IPS-15b (cell line): ENCODE measurements around the gene JKAMP.
"Not testable (repeated sequence)": the region's sequence is repeated elsewhere in the genome, so short reads cannot be mapped to it uniquely, and the experiment has no call there.

Experiments
- H3K27me3 ChIP-seq: one replicate; pipeline ENCODE4 v1.6.1; 2013; ENCODE audit warnings: low read length; ENCODE audit not compliant: control insufficient read depth, insufficient read depth
- H3K36me3 ChIP-seq: one replicate; pipeline ENCODE4 v1.6.1; 2013; ENCODE audit warnings: low read length; ENCODE audit not compliant: control insufficient read depth, insufficient read depth
- H3K4me1 ChIP-seq: one replicate; pipeline ENCODE4 v1.6.1; 2013; ENCODE audit warnings: mild to moderate bottlenecking, low read length; ENCODE audit not compliant: control insufficient read depth, insufficient read depth
- H3K4me3 ChIP-seq: one replicate; pipeline ENCODE4 v1.5.1; 2013; ENCODE audit warnings: low read depth, low read length
- H3K9ac ChIP-seq: one replicate; pipeline ENCODE4 v1.6.1; 2013; ENCODE audit warnings: low read depth, mild to moderate bottlenecking, low read length
- H3K9me3 ChIP-seq: one replicate; pipeline ENCODE4 v1.6.1; 2013; ENCODE audit warnings: mild to moderate bottlenecking, low read length; ENCODE audit not compliant: control insufficient read depth, insufficient read depth

The JKAMP gene

GRCh38 chr14:59483819-59484638, at the start of gene JKAMP, which contains the start of gene L3HYPDH:
TSS of gene JKAMP (plus strand) at chr14:59484517. CDS start at chr14:59484590, 73 bp downstream.
TSS of gene L3HYPDH (minus strand) at chr14:59484408. CDS start at chr14:59484316, 92 bp downstream.
- Histone ChIP-seq H3K9me3 (no peaks in the 10 kb centered on the region), H3K9ac (peak within 1 kb of the TSS; percentile 80), H3K4me3 (peak within 1 kb of the TSS; percentile 73), H3K4me1 (no peaks in the 10 kb centered on the region), H3K27me3 (peaks cover 6% of the 10 kb centered on the region), H3K36me3 (no peaks in the 10 kb centered on the region)

GRCh38 chr14:59435101-59435500, 49.2 kb upstream of the JKAMP start:
- no peaks in the 10 kb centered on the region for H3K27me3 ChIP-seq
- H3K9me3 ChIP-seq = no peaks in the 10 kb centered on the region
- no peak overlapping the region for H3K4me3 ChIP-seq
- no peaks in the 10 kb centered on the region for H3K36me3 ChIP-seq
- H3K4me1 ChIP-seq = no peaks in the 10 kb centered on the region
- no peak overlapping the region for H3K9ac ChIP-seq

GRCh38 chr14:59435987-59436386, 48.3 kb upstream of the JKAMP start:
- H3K27me3 ChIP-seq = no peaks in the 10 kb centered on the region
- no peaks in the 10 kb centered on the region for H3K9me3 ChIP-seq
- H3K4me3 ChIP-seq = no peak overlapping the region
- H3K4me1 ChIP-seq = no peaks in the 10 kb centered on the region
- H3K36me3 ChIP-seq = no peaks in the 10 kb centered on the region
- no peak overlapping the region for H3K9ac ChIP-seq

GRCh38 chr14:59438195-59438647, 46.1 kb upstream of the JKAMP start:
- Histone ChIP-seq H3K36me3 (no peaks in the 10 kb centered on the region), H3K9ac (no peak overlapping the region), H3K9me3 (no peaks in the 10 kb centered on the region), H3K27me3 (no peaks in the 10 kb centered on the region), H3K4me3 (no peak overlapping the region), H3K4me1 (no peaks in the 10 kb centered on the region)

- H3K9me3 ChIP-seq = no peaks in the 10 kb centered on the region
- H3K9ac ChIP-seq = no peak overlapping the region
- H3K4me3 ChIP-seq = no peak overlapping the region
- no peaks in the 10 kb centered on the region for H3K4me1 ChIP-seq
- H3K27me3 ChIP-seq = no peaks in the 10 kb centered on the region
- no peaks in the 10 kb centered on the region for H3K36me3 ChIP-seq
These were observed 44.9 kb upstream of the JKAMP start for GRCh38 chr14:59439256-59439965.

GRCh38 chr14:59448673-59449072, 35.6 kb upstream of the JKAMP start:
- not testable (repeated sequence) for H3K27me3 ChIP-seq, H3K4me3 ChIP-seq, H3K36me3 ChIP-seq, H3K9me3 ChIP-seq, H3K4me1 ChIP-seq, H3K9ac ChIP-seq

GRCh38 chr14:59450716-59451115, 33.6 kb upstream of the JKAMP start:
- Histone ChIP-seq H3K4me1 (no peaks in the 10 kb centered on the region), H3K4me3 (no peak overlapping the region), H3K36me3 (no peaks in the 10 kb centered on the region), H3K9ac (no peak overlapping the region), H3K27me3 (no peaks in the 10 kb centered on the region), H3K9me3 (no peaks in the 10 kb centered on the region)

GRCh38 chr14:59451849-59452248, 32.5 kb upstream of the JKAMP start:
- no peaks in the 10 kb centered on the region for H3K36me3 ChIP-seq
- H3K9me3 ChIP-seq = no peaks in the 10 kb centered on the region
- no peaks in the 10 kb centered on the region for H3K27me3 ChIP-seq
- no peak overlapping the region for H3K4me3 ChIP-seq
- no peak overlapping the region for H3K9ac ChIP-seq
- H3K4me1 ChIP-seq = no peaks in the 10 kb centered on the region

GRCh38 chr14:59454139-59454538, 30.2 kb upstream of the JKAMP start:
- Histone ChIP-seq H3K9ac (no peak overlapping the region), H3K4me3 (no peak overlapping the region), H3K9me3 (no peaks in the 10 kb centered on the region), H3K36me3 (no peaks in the 10 kb centered on the region), H3K4me1 (no peaks in the 10 kb centered on the region), H3K27me3 (no peaks in the 10 kb centered on the region)

- H3K4me3 ChIP-seq = no peak overlapping the region
- H3K9ac ChIP-seq = no peak overlapping the region
- H3K9me3 ChIP-seq = no peaks in the 10 kb centered on the region
- no peaks in the 10 kb centered on the region for H3K36me3 ChIP-seq
- no peaks in the 10 kb centered on the region for H3K4me1 ChIP-seq
- H3K27me3 ChIP-seq = no peaks in the 10 kb centered on the region
These were observed 28.9 kb upstream of the JKAMP start for GRCh38 chr14:59455411-59455810.

GRCh38 chr14:59458486-59458885, 25.8 kb upstream of the JKAMP start:
- Histone ChIP-seq H3K36me3 (no peaks in the 10 kb centered on the region), H3K9me3 (no peaks in the 10 kb centered on the region), H3K27me3 (peaks cover 15% of the 10 kb centered on the region), H3K4me1 (no peaks in the 10 kb centered on the region), H3K4me3 (no peak overlapping the region), H3K9ac (no peak overlapping the region)

- Histone ChIP-seq H3K27me3 (peaks cover 26% of the 10 kb centered on the region), H3K9me3 (no peaks in the 10 kb centered on the region), H3K4me1 (no peaks in the 10 kb centered on the region), H3K36me3 (no peaks in the 10 kb centered on the region), H3K9ac (no peak overlapping the region), H3K4me3 (no peak overlapping the region)
These were observed 23.9 kb upstream of the JKAMP start for GRCh38 chr14:59460378-59460777.
